Activated CD4-positive, alpha-beta T cell treated with anti-CD3 and anti-CD28 coated beads, Interleukin-2, amount 10 ng/mL, durations not matched to agents 24 days and 14 days (primary cell): ENCODE results near the gene PTPRT. TPM values are rescaled to one million over a fixed set of nuclear protein-coding genes. Genes with fewer than 3 reads are reported as not detected.

ENCODE experiments used
- DNase-seq: peaks from one replicate; pipeline ENCODE4 v3.0.0; 2022
- H3K27ac Mint-ChIP-seq: one replicate; pipeline ENCODE4 v1.8.0; 2022; ENCODE audit warnings: mild to moderate bottlenecking, mixed read lengths
- H3K27me3 Mint-ChIP-seq: one replicate; pipeline ENCODE4 v1.8.0; 2022; ENCODE audit warnings: mixed read lengths
- H3K36me3 Mint-ChIP-seq: one replicate; pipeline ENCODE4 v1.8.0; 2022; ENCODE audit warnings: low read depth, mild to moderate bottlenecking, mixed read lengths
- H3K4me1 Mint-ChIP-seq: one replicate; pipeline ENCODE4 v1.8.0; 2021; ENCODE audit warnings: mixed read lengths
- H3K4me3 Mint-ChIP-seq: one replicate; pipeline ENCODE4 v1.8.0; 2022; ENCODE audit warnings: mild to moderate bottlenecking, moderate library complexity, mixed read lengths
- H3K9me3 Mint-ChIP-seq: one replicate; pipeline ENCODE4 v1.8.0; 2021; ENCODE audit warnings: mixed read lengths
- intact Hi-C: fragments of 100-400 bp; cut with micrococcal nuclease; formaldehyde crosslinking; loops from one replicate; pipeline ENCODE4 v1.15.1; 2023
- total RNA-seq: library from RNA; stranded (reverse); gene quantifications from 2 replicates; pipeline ENCODE4 v1.2.3, GENCODE V29; 2022

PTPRT gene
- total RNA-seq, 1 donor from 2014 or later: not detected

DNA sequence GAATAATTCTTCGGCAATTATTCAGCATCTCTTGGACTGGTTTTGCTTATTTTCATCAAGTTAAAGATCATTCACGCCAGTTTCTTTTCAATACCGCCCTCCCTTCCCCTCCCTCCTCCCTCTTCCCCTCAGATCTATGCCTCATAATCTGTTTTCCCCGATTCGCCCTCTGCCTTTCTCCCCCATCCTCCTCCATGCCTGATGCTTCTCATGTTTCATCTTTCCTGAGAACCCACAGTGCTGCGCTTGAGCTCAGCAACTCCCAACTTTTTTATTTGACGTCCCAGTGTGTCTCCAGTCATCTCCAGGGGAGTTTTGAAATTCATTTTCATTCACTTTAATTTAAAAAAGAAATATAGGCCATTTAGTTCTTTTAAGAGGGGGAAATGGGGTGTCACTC, 142.7 kb downstream of the PTPRT start:
- no peaks in the 10 kb centered on the region for H3K4me1 Mint-ChIP-seq
- no peak overlapping the region for H3K4me3 Mint-ChIP-seq
- no peaks in the 10 kb centered on the region for H3K36me3 Mint-ChIP-seq
- intact Hi-C loops: no loop called here
- no peaks in the 10 kb centered on the region for H3K27me3 Mint-ChIP-seq
- no peak for DNase-seq
- no peak overlapping the region for H3K27ac Mint-ChIP-seq
- H3K9me3 Mint-ChIP-seq: no peaks in the 10 kb centered on the region

GRCh38 chr20:43043887-43044286, 145.8 kb downstream of the PTPRT start:
- no peak for DNase-seq
- Mint-ChIP-seq H3K27ac (no peak overlapping the region), H3K27me3 (no peaks in the 10 kb centered on the region), H3K4me1 (no peaks in the 10 kb centered on the region), H3K36me3 (no peaks in the 10 kb centered on the region), H3K4me3 (no peak overlapping the region), H3K9me3 (no peaks in the 10 kb centered on the region)
- intact Hi-C loops: no loop called here

DNA sequence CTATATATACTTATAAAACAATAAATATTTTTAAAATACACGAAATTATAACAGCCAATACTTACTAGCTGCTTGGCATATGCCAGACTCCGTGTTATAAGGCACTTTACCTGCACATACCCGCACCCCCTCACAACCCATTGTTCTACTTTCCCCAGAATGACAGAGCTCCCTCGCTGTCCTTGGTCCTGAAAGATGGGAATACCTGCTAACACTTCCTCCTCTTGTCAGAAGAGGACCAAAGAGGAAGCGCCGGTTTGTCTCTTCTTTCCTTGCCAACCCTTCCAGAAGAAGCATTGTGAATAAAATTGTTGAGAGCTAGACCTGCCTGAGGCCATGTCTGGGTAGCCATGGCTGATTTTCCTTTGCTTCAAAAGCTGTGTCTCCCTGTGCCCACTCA, 149.3 kb downstream of the PTPRT start:
- Mint-ChIP-seq H3K27ac (no peak overlapping the region), H3K27me3 (no peaks in the 10 kb centered on the region), H3K36me3 (no peaks in the 10 kb centered on the region), H3K4me3 (no peak overlapping the region), H3K4me1 (no peaks in the 10 kb centered on the region), H3K9me3 (no peaks in the 10 kb centered on the region)
- intact Hi-C loops: no loop called here
- DNase-seq: peak; percentile 61

DNA sequence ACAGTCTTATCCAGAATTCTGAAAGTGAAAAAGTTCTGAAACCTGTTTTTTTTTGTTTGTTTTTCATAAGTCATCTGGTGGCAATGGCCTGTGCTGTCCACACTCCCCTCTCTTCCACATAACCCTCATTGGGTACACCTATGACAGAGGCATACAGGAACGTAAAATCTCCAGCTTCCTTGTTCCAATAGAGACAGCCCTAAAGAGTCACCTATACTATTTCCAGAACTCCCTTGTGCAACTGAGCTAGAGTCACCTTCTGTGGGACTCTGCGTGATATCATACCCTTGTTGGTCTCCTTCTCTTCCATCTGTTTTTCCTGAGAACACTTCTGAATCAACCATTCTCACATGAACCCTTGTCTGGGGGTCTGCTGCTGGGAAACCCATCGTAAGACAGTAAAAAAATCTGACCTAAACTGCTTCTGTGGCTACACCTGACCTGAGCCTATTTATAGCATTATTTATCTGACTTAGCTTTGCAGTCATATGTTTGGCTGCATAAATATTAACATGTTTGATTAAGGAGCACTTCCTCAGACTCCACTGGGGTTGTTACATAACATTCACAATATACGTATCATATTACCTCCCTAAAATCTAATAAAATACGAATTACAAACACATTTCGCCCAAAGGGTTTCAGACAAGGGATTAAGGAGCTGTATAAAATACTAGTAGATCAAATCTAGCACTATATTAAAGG, 151.9 kb downstream of the PTPRT start:
- no peak overlapping the region for H3K27ac Mint-ChIP-seq
- intact Hi-C loops: no loop called here
- DNase-seq: no peak
- no peaks in the 10 kb centered on the region for H3K4me1 Mint-ChIP-seq
- no peaks in the 10 kb centered on the region for H3K27me3 Mint-ChIP-seq
- H3K9me3 Mint-ChIP-seq: no peaks in the 10 kb centered on the region
- H3K4me3 Mint-ChIP-seq: no peak overlapping the region
- H3K36me3 Mint-ChIP-seq: no peaks in the 10 kb centered on the region

GRCh38 chr20:43034981-43035724, 154.6 kb downstream of the PTPRT start:
- Mint-ChIP-seq H3K27me3 (no peaks in the 10 kb centered on the region), H3K4me3 (no peak overlapping the region), H3K9me3 (no peaks in the 10 kb centered on the region), H3K27ac (no peak overlapping the region), H3K4me1 (no peaks in the 10 kb centered on the region), H3K36me3 (no peaks in the 10 kb centered on the region)
- intact Hi-C loops: no loop called here
- no peak for DNase-seq

GRCh38 chr20:43032459-43032858, 157.2 kb downstream of the PTPRT start:
- Mint-ChIP-seq H3K4me1 (no peaks in the 10 kb centered on the region), H3K27ac (no peak overlapping the region), H3K4me3 (no peak overlapping the region), H3K36me3 (no peaks in the 10 kb centered on the region), H3K27me3 (no peaks in the 10 kb centered on the region), H3K9me3 (no peaks in the 10 kb centered on the region)
- DNase-seq: no peak
- intact Hi-C loops: no loop called here

- Mint-ChIP-seq H3K4me1 (no peaks in the 10 kb centered on the region), H3K4me3 (no peak overlapping the region), H3K27ac (no peak overlapping the region), H3K27me3 (no peaks in the 10 kb centered on the region), H3K9me3 (no peaks in the 10 kb centered on the region), H3K36me3 (no peaks in the 10 kb centered on the region)
- intact Hi-C loops: no loop called here
- no peak for DNase-seq
These were observed 160.5 kb downstream of the PTPRT start for GRCh38 chr20:43029176-43029575.

DNA sequence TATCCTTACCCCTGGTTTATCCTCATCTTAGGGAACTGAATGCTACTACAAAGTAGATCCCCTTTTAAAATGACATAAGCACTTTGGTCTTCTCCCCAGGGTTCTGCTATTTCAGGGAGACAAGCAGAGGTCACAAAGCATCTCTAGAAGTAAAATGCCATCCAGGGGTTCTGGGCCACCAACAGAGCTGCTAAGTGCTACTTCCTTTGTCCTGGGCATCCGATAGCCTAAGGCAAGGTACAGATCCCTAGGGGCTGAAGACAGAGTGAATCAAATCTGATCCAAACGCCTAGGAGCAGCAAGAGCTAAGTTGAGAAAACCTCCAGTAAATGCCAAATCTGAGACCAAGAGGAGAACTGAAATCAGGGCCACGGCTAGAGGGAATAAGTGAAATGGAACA, 161.2 kb downstream of the PTPRT start:
- no peaks in the 10 kb centered on the region for H3K36me3 Mint-ChIP-seq
- H3K4me1 Mint-ChIP-seq: no peaks in the 10 kb centered on the region
- H3K9me3 Mint-ChIP-seq: no peaks in the 10 kb centered on the region
- DNase-seq: no peak
- H3K4me3 Mint-ChIP-seq: no peak overlapping the region
- H3K27me3 Mint-ChIP-seq: no peaks in the 10 kb centered on the region
- no peak overlapping the region for H3K27ac Mint-ChIP-seq
- intact Hi-C loops: no loop called here

DNA sequence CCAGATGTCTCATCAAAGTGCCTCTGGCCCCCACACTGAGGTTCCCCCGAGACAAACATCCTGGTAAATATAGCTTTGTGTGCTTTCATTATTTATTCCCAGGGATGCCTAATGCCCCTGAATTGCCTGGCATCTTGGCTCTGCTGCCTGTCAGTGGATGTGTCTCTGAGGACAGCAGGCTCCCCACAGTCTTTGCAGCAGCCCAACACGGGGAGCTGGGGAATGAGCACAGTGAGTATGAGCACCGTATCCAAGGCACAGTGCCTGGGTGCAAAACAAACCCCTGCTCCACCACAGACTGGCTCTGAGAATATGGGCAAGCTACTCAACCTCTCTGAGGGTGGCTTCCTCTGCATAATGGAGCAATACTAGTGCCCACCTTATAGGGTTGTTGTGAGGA, 165.9 kb downstream of the PTPRT start:
- H3K4me3 Mint-ChIP-seq: no peak overlapping the region
- no peaks in the 10 kb centered on the region for H3K27me3 Mint-ChIP-seq
- H3K4me1 Mint-ChIP-seq: no peaks in the 10 kb centered on the region
- no peaks in the 10 kb centered on the region for H3K36me3 Mint-ChIP-seq
- intact Hi-C loops: no loop called here
- no peak for DNase-seq
- no peak overlapping the region for H3K27ac Mint-ChIP-seq
- no peaks in the 10 kb centered on the region for H3K9me3 Mint-ChIP-seq

- H3K27ac Mint-ChIP-seq: no peak overlapping the region
- no peaks in the 10 kb centered on the region for H3K4me1 Mint-ChIP-seq
- intact Hi-C loops: no loop called here
- no peaks in the 10 kb centered on the region for H3K36me3 Mint-ChIP-seq
- no peak overlapping the region for H3K4me3 Mint-ChIP-seq
- no peaks in the 10 kb centered on the region for H3K27me3 Mint-ChIP-seq
- DNase-seq: no peak
- no peaks in the 10 kb centered on the region for H3K9me3 Mint-ChIP-seq
These were observed 167.1 kb downstream of the PTPRT start for GRCh38 chr20:43022568-43022967.

DNA sequence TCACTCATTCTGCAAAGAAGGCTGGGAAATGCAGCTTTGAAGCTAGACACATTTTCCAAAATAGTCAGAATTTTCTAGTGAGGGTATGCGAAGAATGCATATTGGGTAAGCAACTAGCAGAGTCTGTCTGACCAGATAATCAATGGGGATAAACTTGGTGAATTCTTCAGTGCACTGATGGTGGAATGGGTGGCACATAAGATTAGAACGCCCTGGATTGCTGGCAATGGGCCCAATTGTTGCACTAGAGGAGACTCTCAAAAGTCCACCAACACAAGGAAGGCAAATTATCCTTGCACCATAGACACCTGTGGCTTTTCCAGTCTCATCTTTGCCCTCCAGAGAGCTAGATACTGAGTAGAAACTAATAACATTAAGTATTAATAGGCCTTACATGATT, 167.6 kb downstream of the PTPRT start:
- intact Hi-C loops: no loop called here
- no peak for DNase-seq
- no peaks in the 10 kb centered on the region for H3K36me3 Mint-ChIP-seq
- H3K4me1 Mint-ChIP-seq: no peaks in the 10 kb centered on the region
- no peak overlapping the region for H3K4me3 Mint-ChIP-seq
- no peaks in the 10 kb centered on the region for H3K9me3 Mint-ChIP-seq
- H3K27me3 Mint-ChIP-seq: no peaks in the 10 kb centered on the region
- H3K27ac Mint-ChIP-seq: no peak overlapping the region

DNA sequence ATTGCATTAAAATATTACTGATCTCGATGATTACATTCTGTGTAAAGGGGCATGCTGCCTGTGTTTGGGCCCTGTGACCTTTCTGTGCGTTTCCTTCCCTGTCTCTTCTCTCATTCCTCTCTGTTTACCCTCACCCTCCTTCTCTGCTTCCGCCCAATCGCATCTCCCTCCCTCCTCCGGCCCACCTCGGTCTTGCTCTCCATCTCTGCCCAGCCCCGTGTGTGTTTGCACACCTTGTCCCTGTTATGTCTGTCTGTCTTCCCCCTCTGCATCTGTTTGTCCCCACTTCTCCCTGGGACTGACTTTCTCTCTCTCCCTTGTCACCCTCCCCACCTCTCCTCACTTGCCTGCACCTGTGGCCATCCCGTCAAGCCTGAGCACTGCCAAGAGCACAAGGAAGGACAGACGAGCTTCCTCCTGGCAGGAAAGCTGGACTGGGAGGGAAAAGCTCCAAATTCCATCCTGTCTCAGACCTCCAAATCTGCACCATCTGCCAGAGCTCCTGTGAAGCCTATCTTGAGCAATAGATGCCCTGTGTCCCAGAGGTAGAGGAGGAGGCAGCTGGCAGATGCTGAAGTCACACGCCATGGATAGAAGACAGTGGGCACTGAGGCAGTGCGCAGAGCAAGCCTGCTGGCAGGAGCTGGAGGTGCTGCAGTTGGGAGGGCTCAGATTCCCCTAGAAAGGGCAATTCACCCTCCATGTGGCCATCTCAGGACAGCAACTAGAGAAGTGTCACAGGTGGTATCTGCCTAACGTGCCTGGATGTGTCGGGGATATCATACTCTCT, 172.3 kb downstream of the PTPRT start:
- H3K36me3 Mint-ChIP-seq: no peaks in the 10 kb centered on the region
- no peaks in the 10 kb centered on the region for H3K4me1 Mint-ChIP-seq
- H3K27me3 Mint-ChIP-seq: no peaks in the 10 kb centered on the region
- no peaks in the 10 kb centered on the region for H3K9me3 Mint-ChIP-seq
- H3K4me3 Mint-ChIP-seq: no peak overlapping the region
- intact Hi-C loops: no loop called here
- DNase-seq: no peak
- no peak overlapping the region for H3K27ac Mint-ChIP-seq

DNA sequence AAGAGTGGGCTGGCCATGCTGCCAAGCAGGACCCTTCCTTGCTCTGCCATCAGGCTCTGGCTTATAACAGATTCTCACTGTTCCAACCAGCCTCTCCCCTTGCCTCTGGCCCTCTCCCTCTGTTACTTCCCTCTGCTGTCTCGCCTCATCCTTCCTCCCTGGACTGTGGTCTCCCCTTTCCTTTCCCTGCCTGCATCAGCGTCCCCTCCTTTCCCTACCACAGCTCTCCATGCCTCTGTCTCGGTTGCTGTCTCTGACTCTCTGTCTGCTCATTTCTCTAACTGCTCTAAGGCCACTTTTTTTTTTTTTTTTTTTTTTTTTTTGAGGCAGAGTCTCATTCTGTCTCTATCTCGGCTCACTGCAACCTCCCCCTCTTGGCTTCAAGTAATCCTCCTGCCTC, 173.4 kb downstream of the PTPRT start:
- H3K4me1 Mint-ChIP-seq: no peaks in the 10 kb centered on the region
- no peaks in the 10 kb centered on the region for H3K27me3 Mint-ChIP-seq
- H3K9me3 Mint-ChIP-seq: no peaks in the 10 kb centered on the region
- no peaks in the 10 kb centered on the region for H3K36me3 Mint-ChIP-seq
- intact Hi-C loops: no loop called here
- DNase-seq: no peak
- no peak overlapping the region for H3K4me3 Mint-ChIP-seq
- H3K27ac Mint-ChIP-seq: no peak overlapping the region

DNA sequence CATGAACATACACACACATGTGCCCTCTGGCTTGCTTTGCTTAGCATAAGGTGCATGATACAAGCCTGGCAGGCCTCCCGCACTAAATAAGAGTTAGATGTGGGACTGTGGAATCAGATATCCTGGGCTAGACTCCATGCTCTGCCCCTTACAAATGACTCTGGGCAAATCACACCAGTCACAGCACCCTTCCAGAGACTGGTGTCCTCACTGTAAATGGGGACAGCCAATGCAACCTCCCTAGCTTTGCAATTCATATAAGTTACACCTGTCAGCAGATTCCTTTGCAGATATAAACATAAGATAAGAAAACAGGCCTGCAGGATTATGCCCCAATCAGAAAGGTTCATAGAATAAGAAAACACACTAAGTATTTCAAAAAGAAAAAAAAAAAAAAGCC, 174.1 kb downstream of the PTPRT start:
- Mint-ChIP-seq H3K4me1 (no peaks in the 10 kb centered on the region), H3K27me3 (no peaks in the 10 kb centered on the region), H3K27ac (no peak overlapping the region), H3K36me3 (no peaks in the 10 kb centered on the region), H3K4me3 (no peak overlapping the region), H3K9me3 (no peaks in the 10 kb centered on the region)
- intact Hi-C loops: no loop called here
- no peak for DNase-seq
